Nephron progenitor cell (in vitro differentiated cells): ENCODE data around the gene HMX2.
A peak's percentile ranks its signal among the peaks of the same experiment; 100 is the strongest.
"Not testable (repeated sequence)": the region's sequence is repeated elsewhere in the genome, so short reads cannot be mapped to it uniquely, and the experiment has no call there.

ENCODE experiments used
- DNase-seq: peaks from one replicate; pipeline ENCODE4 v3.0.0; 2021
- H3K27ac Mint-ChIP-seq: 2 replicates; pipeline ENCODE4 v1.8.0; 2021; ENCODE audit warnings: mild to moderate bottlenecking, moderate library complexity, mixed read lengths
- H3K27me3 Mint-ChIP-seq: 2 replicates; pipeline ENCODE4 v1.8.0; 2021; ENCODE audit warnings: mild to moderate bottlenecking, low read depth, mixed read lengths; ENCODE audit not compliant: poor library complexity
- H3K36me3 Mint-ChIP-seq: 2 replicates; pipeline ENCODE4 v1.8.0; 2021; ENCODE audit warnings: low read depth, mixed read lengths
- H3K4me1 Mint-ChIP-seq: 2 replicates; pipeline ENCODE4 v1.8.0; 2021; ENCODE audit warnings: mixed read lengths
- H3K4me3 Mint-ChIP-seq: 2 replicates; pipeline ENCODE4 v1.8.0; 2021; ENCODE audit warnings: mild to moderate bottlenecking, moderate library complexity, mixed read lengths
- H3K9me3 Mint-ChIP-seq: 2 replicates; pipeline ENCODE4 v1.8.0; 2021; ENCODE audit warnings: mild to moderate bottlenecking, moderate library complexity, mixed read lengths
- CTCF ChIP-seq: fragments of 200-600 bp; sonication (generic); IDR thresholded peaks from 2 replicates; pipeline ENCODE4 v1.5.0; 2021; ENCODE audit warnings: antibody characterized with exemption

Gene HMX2

GRCh38 chr10:123175389-123176387 lies 27.8 kb downstream of the HMX2 start:
- DNase-seq = no peak
- H3K9me3 Mint-ChIP-seq = peaks cover 9% of the 10 kb centered on the region
- no peak overlapping the region for H3K4me3 Mint-ChIP-seq
- H3K27me3 Mint-ChIP-seq = no peaks in the 10 kb centered on the region
- H3K27ac Mint-ChIP-seq = peak overlapping the region; percentile 69
- H3K4me1 Mint-ChIP-seq = peaks cover 11% of the 10 kb centered on the region
- H3K36me3 Mint-ChIP-seq = peaks cover 60% of the 10 kb centered on the region
- TF ChIP-seq CTCF = no peak

- Mint-ChIP-seq H3K36me3 (peaks cover 64% of the 10 kb centered on the region), H3K9me3 (peaks cover 23% of the 10 kb centered on the region), H3K4me1 (peaks cover 11% of the 10 kb centered on the region)
- H3K4me3 Mint-ChIP-seq, H3K27ac Mint-ChIP-seq, H3K27me3 Mint-ChIP-seq, DNase-seq: not testable (repeated sequence)
These were observed 30.5 kb downstream of the HMX2 start for GRCh38 chr10:123178390-123178789.

- Mint-ChIP-seq H3K36me3 (peaks cover 71% of the 10 kb centered on the region), H3K27ac (no peak overlapping the region), H3K4me1 (no peaks in the 10 kb centered on the region), H3K4me3 (no peak overlapping the region), H3K27me3 (peaks cover 3% of the 10 kb centered on the region), H3K9me3 (peaks cover 43% of the 10 kb centered on the region)
- DNase-seq = no peak
- TF ChIP-seq CTCF = no peak
These were observed 32.5 kb downstream of the HMX2 start for GRCh38 chr10:123180101-123181090.

- Mint-ChIP-seq H3K27ac (no peak overlapping the region), H3K27me3 (peaks cover 3% of the 10 kb centered on the region), H3K4me3 (no peak overlapping the region), H3K36me3 (peaks cover 56% of the 10 kb centered on the region), H3K4me1 (no peaks in the 10 kb centered on the region), H3K9me3 (peaks cover 46% of the 10 kb centered on the region)
- no peak for DNase-seq
- TF ChIP-seq CTCF = no peak
These were observed 35.8 kb downstream of the HMX2 start for GRCh38 chr10:123183724-123184123.

GRCh38 chr10:123187781-123188180 lies 39.8 kb downstream of the HMX2 start:
- no peak for DNase-seq
- Mint-ChIP-seq H3K27ac (no peak overlapping the region), H3K27me3 (peaks cover 9% of the 10 kb centered on the region), H3K4me1 (no peaks in the 10 kb centered on the region), H3K9me3 (peaks cover 39% of the 10 kb centered on the region), H3K4me3 (no peak overlapping the region), H3K36me3 (peaks cover 43% of the 10 kb centered on the region)
- no peak for TF ChIP-seq CTCF

- no peak overlapping the region for H3K4me3 Mint-ChIP-seq
These were observed 44.0 kb downstream of the HMX2 start for GRCh38 chr10:123191886-123192285.

More at GRCh38 chr10:123191886-123192285, 44.0 kb downstream of the HMX2 start:
- Mint-ChIP-seq H3K27ac (no peak overlapping the region), H3K9me3 (no peaks in the 10 kb centered on the region), H3K36me3 (peaks cover 3% of the 10 kb centered on the region), H3K4me1 (peaks cover 9% of the 10 kb centered on the region), H3K27me3 (peaks cover 11% of the 10 kb centered on the region)
- no peak for TF ChIP-seq CTCF
- no peak for DNase-seq
